AG10803 (cell line): Measurements from ENCODE around the gene DAPK1.

Source experiments
- DNase-seq: peaks from one replicate; pipeline ENCODE4 v3.0.0; 2010; ENCODE audit warnings: low read depth
- H3K4me3 ChIP-seq: 2 replicates; pipeline ENCODE4 v1.5.1; 2011; ENCODE audit warnings: mild to moderate bottlenecking, low read length, control low read depth
- CTCF ChIP-seq: conservative IDR thresholded peaks from 2 replicates; pipeline ENCODE4 v1.5.1; 2011; ENCODE audit warnings: mild to moderate bottlenecking, low read length, control low read depth, inconsistent platforms

The DAPK1 gene

GRCh38 chr9:87497604-87498045, at the start of gene DAPK1:
DAPK1 (plus strand) TSS chr9:87497867; CDS start chr9:87499078, 1,211 bp downstream.
- peak within 1 kb of the TSS; percentile 45 for H3K4me3 ChIP-seq
- TF ChIP-seq CTCF = no peak
- no peak for DNase-seq

- no peak for DNase-seq
- no peak overlapping the region for H3K4me3 ChIP-seq
- TF ChIP-seq CTCF = no peak
Measured at GRCh38 chr9:87451149-87451548, 46.5 kb upstream of the DAPK1 start.

GRCh38 chr9:87455407-87455806, 42.3 kb upstream of the DAPK1 start:
- no peak for DNase-seq
- no peak overlapping the region for H3K4me3 ChIP-seq

GRCh38 chr9:87461256-87461655, 36.4 kb upstream of the DAPK1 start:
- no peak overlapping the region for H3K4me3 ChIP-seq
- no peak for TF ChIP-seq CTCF
- DNase-seq = no peak

More at GRCh38 chr9:87455407-87455806, 42.3 kb upstream of the DAPK1 start:
- no peak for TF ChIP-seq CTCF

- TF ChIP-seq CTCF = no peak
- H3K4me3 ChIP-seq = no peak overlapping the region
- peak; percentile 38 for DNase-seq
Measured at GRCh38 chr9:87464110-87464991, 33.3 kb upstream of the DAPK1 start.

GRCh38 chr9:87464992-87465378, 32.7 kb upstream of the DAPK1 start:
- TF ChIP-seq CTCF = no peak
- DNase-seq = no peak
- H3K4me3 ChIP-seq = no peak overlapping the region

- no peak for DNase-seq
- no peak overlapping the region for H3K4me3 ChIP-seq
- no peak for TF ChIP-seq CTCF
Measured at GRCh38 chr9:87465816-87466215, 31.9 kb upstream of the DAPK1 start.
